GM21360 (cell line): ENCODE measurements around the gene RPS15.
"Not testable (repeated sequence)": the region's sequence is repeated elsewhere in the genome, so short reads cannot be mapped to it uniquely, and the experiment has no call there.

Source experiments
- ATAC-seq: cut with Tn5 transposase; IDR thresholded peaks from one replicate; pipeline ENCODE4 v1.9.1; 2021; ENCODE audit warnings: mild to moderate bottlenecking, moderate library complexity; ENCODE audit not compliant: unreplicated experiment

Gene RPS15

DNA sequence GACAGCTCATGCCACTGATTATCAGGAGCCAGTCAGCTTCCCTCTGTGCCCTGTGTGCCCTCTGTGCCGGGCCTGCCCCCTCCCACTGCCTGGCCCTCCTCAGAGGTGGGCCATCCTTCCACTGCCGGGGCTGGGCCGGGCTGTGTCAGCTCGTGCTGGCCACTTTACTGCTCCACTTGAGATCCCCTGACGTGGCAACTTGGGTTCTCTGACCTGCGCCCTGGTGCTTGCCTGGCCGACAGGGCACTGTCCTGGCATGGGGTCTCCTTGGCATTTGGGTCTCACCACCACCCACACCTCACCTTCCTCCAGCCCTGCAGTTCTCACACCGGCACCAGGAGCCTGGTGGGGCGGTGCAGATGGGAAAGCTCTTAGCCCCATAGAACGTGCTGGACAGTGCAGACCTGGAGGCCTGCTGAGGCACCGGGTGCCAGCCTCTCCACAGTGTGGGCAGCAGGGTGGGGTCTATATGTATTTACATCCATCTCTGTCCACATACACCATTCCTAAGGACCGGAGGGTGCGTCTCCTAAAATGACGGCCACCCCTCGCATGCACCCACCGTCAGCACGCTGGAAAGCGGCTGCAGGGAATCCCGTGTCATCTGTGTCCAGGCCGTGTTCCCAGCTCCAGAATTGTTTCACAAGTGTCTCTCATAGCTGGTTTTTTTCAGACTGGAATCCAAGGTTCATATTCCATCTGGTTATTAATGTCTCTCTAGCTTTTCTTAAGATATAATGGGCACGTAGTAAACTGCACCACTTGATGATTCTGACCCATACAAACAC is 19.1 kb upstream of the RPS15 start:
- no peak for ATAC-seq

GRCh38 chr19:1420085-1420484 is 18.1 kb upstream of the RPS15 start:
- not testable (repeated sequence) for ATAC-seq

- ATAC-seq, result no peak
Measured at GRCh38 chr19:1420590-1420989, 17.6 kb upstream of the RPS15 start.

DNA sequence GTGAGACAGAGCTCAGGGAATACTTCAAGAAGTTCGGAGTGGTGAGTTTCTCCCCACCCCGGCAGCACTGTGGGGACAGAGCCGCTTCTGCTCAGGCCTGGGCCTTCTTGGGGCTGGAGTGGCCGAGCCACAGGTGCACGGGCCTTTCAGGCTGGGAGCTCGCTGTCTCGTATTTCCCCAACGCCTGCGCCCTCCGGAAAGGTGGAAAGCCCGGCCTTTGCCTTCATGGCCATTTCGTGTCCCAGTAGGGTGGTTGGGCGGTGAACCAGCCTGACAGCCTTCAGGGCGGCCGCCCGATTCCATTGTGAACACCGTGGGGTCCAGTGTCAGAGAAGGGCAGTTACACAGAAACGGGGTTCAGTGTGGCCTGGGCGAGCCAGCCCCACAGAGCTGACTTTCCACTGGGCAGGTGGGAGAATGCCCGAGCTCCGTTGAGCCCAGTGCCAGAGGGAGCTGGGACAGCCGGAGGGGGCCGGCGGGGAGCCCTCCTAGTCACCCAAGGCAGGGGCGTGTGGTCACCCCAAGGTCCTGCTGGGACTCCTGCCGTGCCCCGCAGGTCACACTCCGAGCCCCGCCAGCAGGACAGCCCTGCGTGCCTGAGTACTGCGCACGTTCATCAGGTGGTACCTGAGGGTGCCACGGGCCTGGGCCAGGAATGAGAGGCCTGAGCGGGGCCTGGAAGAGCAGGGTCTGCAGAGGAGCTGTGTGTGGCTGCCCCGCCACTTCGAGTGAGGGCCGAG is 16.8 kb upstream of the RPS15 start:
- ATAC-seq, result no peak

GRCh38 chr19:1421958-1422305 is 16.3 kb upstream of the RPS15 start:
- no peak for ATAC-seq

DNA sequence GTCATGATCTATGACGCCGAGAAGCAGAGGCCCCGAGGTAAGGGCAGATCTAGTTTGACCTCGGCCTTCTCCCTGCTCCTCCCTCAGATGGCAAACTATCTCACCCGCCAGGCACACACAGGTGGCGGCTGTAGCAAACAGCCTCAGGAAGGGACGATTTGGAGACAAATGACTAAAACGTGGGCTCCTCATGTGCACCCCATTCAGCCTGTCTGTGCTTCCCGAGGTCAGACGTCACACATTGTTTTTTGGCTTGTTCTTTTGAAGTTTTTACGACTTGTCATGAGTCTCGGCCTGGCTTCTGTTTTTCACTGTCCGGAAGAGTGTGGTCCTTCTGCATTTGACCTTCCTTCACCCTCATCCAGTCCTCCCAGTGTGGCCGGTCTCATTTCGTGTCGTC is 15.8 kb upstream of the RPS15 start:
- ATAC-seq, result no peak

- ATAC-seq, result no peak
Measured at GRCh38 chr19:1422943-1423342, 15.3 kb upstream of the RPS15 start.

GRCh38 chr19:1423436-1424191 is 14.6 kb upstream of the RPS15 start:
- ATAC-seq, result no peak

GRCh38 chr19:1424192-1424955 is 13.8 kb upstream of the RPS15 start:
- ATAC-seq, result no peak

DNA sequence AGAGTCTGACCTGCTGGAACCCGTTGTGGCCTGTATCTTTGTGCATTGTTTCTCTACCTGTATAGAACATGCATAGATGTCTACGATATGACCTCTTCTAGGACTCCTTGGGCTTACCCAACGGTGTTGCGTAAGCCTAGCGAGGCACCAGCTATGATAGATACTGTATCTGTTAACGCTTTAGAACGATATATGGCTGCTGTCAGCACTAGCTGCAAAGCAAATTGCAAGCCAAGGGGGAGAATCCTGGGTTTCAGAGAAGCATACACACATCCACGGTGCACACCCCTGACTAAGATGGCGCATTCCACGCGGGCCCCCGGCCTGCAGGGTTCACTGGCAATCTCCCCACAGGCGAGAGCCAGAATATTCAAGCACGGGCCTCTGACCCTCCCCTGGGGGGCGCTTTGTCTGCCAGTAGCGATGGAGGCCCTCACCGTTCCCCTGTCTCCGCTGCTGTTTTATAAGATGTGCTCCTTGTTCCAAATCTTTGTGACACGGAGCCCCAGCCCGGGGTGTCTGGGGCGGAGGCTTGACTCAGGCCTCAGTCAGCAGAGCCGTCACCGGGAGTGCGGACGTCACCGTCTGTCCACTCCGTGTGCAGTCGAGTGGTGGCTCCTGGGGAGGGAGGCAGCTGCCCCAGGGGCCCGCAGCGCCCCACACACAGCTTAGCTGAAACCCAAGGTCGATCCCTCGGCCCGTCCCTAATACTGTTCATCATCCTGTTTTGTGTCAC is 12.9 kb upstream of the RPS15 start:
- no peak for ATAC-seq

- no peak for ATAC-seq
Measured at GRCh38 chr19:1425902-1426301, 12.3 kb upstream of the RPS15 start.

GRCh38 chr19:1426736-1427135 is 11.5 kb upstream of the RPS15 start:
- no peak for ATAC-seq

DNA sequence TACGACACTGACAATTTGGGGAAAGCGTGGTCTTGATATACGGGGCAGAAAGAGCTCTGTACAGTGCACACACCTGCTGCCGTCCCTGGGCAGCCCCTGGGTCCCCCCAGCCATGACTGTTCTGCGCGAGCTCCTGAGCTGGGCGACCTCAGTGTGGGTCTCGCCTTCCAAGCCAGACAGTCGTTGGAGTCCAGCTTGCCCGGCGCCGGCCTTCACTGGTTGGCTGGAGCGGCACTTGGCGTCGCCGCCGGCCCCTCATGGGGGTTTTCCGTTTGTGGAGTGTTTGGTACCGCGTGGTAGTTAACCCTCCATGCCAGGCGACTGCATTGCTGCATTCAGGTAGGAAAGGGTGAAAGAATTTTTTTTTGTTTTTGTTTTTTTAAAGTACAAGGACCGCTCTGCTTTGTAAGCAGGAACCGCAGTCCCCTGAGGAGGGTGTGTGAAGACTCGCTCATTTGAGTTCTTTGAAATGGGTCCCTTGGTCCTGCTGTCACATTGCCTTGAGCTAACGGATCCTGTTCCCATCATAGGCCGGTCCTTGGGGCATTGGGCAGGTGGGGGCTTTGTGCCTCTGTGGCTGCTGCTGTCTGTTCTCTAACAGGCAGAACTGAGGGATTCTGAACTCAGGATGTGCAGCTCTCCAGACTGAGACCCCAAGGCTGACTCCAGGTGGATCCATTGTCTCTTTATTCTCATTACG is 10.8 kb upstream of the RPS15 start:
- no peak for ATAC-seq

DNA sequence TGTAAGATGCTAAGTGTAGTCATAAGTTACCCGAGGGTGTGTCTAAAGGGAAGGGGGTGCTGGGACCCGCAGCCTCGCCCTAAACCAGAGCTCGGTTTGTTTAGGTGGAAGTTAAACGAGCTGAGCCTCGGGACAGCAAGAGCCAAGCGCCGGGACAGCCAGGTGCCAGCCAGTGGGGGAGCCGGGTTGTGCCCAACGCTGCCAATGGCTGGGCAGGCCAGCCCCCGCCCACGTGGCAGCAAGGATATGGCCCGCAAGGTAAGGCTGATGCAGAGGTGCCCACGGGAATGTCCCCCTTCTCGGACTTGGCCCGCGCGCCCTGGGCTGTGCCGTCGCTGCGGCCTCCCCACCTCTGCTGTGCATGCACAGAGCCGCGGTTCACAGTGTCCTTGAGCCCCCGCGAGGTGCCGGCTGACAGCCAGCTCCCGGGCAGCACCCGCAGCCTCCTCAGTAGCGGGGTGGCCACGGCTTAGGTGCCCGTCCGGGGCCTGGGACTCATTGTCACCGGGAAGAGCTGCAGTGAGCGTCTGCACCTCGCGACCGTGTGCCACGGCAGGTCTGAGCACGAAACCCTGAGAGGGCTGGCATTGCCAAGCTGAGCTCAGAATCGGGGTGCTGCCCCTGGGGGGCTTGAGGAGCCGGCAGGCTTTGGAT is 9.3 kb upstream of the RPS15 start:
- no peak for ATAC-seq

GRCh38 chr19:1429750-1430149 is 8.4 kb upstream of the RPS15 start:
- ATAC-seq, result no peak

GRCh38 chr19:1430246-1430645 is 8.0 kb upstream of the RPS15 start:
- ATAC-seq, result no peak

GRCh38 chr19:1431759-1432506 is 6.3 kb upstream of the RPS15 start:
- no peak for ATAC-seq

DNA sequence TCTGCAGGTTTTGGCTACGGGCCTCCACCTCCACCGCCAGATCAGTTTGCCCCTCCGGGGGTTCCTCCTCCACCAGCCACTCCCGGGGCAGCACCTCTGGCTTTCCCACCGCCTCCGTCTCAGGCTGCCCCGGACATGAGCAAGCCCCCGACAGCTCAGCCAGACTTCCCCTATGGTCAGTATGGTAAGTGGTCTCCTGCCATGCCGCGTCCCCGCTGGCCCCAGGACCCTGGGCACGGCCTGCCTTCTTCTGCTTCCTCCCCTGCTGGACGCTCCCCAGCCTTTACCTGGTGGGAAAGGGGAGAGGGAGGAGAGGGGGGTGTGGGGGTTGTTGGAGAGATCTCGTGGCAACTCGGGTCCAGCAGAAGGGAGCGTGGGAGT is 5.7 kb upstream of the RPS15 start:
- no peak for ATAC-seq
